Left ventricle myocardium inferior (tissue), 1 donor: Measurements from ENCODE around the gene PRM3. TPM values are rescaled to one million over a fixed set of nuclear protein-coding genes. Genes with fewer than 3 reads are reported as not detected.

Experiments
- DNase-seq: peaks from one replicate; pipeline ENCODE4 v3.0.0-alpha.2; 2020
- H3K27ac ChIP-seq: fragments of 200-600 bp; replicated peaks from 2 replicates; pipeline ENCODE4 v1.8.0; 2021
- H3K27me3 ChIP-seq: fragments of 200-600 bp; 2 replicates; pipeline ENCODE4 v1.8.0; 2021; ENCODE audit warnings: low read depth
- H3K36me3 ChIP-seq: fragments of 200-600 bp; 2 replicates; pipeline ENCODE4 v1.8.0; 2021
- H3K4me1 ChIP-seq: fragments of 200-600 bp; 2 replicates; pipeline ENCODE4 v1.8.0; 2021
- H3K4me3 ChIP-seq: fragments of 200-600 bp; 2 replicates; pipeline ENCODE4 v1.8.0; 2021; ENCODE audit warnings: mild to moderate bottlenecking, moderate library complexity
- H3K9me3 ChIP-seq: fragments of 200-600 bp; replicated peaks from 2 replicates; pipeline ENCODE4 v1.8.0; 2021
- intact Hi-C: fragments of 100-400 bp; cut with micrococcal nuclease; formaldehyde crosslinking; loops from one replicate; pipeline ENCODE4 v1.11.0; 2022
- total RNA-seq: library from RNA; stranded (reverse); fragmentation: NEBNext Ultra II Directional; extraction: Animal tissue kit (Norgen Biotek cat#: 25700); gene quantifications from one replicate; pipeline ENCODE4 v1.2.1, GENCODE V29; 2021
- TF ChIP-seq, protein P1 (sequence below): fragments of 200-600 bp; IDR thresholded peaks from 2 replicates; pipeline ENCODE4 v1.8.0; 2021; ENCODE audit warnings: antibody characterized with exemption, mild to moderate bottlenecking, borderline replicate concordance
- donor health status: DM: no; HTN: yes; CAD: no; lungs with severe emphysema.

Gene PRM3
- total RNA-seq, 1 donor from 2014 or later: not detected

DNA sequence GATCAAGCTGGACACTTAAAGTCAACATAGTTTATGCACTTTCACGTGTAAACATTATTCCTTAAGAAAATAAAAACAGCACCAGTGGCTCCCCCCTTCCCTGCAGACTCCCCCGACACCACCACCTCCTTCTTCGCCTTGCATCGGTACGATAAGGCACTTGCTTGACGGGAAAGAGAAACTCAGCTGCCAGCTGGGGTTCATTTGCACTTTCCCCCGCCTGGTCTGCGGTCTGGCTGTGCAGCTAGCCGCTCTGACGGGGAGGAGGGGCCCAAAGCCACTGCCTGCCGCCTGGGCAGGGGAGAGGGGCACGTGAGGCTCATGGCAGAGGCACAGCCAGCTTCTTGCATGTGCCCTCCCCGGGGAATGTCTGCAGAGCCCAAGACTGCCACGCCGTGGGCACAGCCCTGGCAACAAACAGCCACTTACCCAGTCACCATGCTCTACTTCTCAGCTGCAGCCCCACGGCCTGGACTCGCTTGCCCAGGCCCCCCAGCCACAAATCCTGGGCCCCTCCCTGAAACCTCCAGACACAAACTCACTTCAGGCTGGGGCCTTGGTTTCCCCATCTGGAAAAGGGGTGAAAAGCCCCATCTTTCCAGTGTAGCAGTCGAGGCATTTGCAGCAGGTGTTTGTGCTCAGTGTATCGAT, 24.2 kb upstream of the PRM3 start:
- Histone ChIP-seq H3K4me1 (peaks cover 16% of the 10 kb centered on the region), H3K9me3 (no peaks in the 10 kb centered on the region), H3K4me3 (peak overlapping the region; percentile 47), H3K36me3 (no peaks in the 10 kb centered on the region), H3K27ac (peak overlapping the region; percentile 80), H3K27me3 (no peaks in the 10 kb centered on the region)
- intact Hi-C loops: no loop called here
- TF ChIP-seq, protein P1, sequence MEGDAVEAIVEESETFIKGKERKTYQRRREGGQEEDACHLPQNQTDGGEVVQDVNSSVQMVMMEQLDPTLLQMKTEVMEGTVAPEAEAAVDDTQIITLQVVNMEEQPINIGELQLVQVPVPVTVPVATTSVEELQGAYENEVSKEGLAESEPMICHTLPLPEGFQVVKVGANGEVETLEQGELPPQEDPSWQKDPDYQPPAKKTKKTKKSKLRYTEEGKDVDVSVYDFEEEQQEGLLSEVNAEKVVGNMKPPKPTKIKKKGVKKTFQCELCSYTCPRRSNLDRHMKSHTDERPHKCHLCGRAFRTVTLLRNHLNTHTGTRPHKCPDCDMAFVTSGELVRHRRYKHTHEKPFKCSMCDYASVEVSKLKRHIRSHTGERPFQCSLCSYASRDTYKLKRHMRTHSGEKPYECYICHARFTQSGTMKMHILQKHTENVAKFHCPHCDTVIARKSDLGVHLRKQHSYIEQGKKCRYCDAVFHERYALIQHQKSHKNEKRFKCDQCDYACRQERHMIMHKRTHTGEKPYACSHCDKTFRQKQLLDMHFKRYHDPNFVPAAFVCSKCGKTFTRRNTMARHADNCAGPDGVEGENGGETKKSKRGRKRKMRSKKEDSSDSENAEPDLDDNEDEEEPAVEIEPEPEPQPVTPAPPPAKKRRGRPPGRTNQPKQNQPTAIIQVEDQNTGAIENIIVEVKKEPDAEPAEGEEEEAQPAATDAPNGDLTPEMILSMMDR: peak; percentile 41
- DNase-seq: peak; percentile 77

DNA sequence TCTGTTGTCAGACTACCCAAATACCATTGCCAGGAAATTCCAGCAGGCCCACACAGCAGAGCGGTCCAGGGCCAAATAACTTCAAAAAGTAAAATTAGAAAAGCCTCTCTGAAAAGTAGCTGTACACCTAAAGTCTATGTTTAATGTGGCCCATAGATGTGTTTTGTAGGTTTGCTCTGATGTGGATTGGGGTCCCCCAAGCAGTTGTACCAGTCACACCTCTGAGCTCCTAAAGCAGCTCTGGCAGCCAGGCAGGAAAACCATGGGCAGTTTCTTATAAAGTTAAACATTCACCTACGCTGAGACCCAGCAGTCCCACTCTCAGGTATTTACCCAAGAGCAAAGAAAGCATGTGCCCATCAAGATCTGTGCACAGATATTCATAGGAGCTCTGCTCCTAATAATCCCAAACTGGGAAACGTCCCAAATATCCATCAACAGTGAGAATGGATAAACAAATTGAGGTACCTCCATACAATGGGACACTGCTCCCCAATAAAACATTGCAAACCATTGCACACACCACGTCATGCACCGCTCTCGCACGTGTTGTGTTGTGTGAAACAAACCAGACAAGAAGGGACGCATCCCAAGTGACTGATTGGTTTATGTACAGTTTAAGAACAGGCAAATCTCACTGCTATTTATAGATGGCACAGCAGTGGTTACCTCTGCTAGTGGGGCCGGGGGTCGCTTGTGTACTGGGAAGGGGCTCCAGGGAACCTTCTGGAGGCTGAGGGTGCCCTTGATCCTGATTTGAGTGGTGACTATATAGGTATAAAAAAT, 23.5 kb upstream of the PRM3 start:
- no peak for DNase-seq
- intact Hi-C loops: no loop called here
- Histone ChIP-seq H3K4me1 (peaks cover 16% of the 10 kb centered on the region), H3K4me3 (peak overlapping the region; percentile 47), H3K9me3 (no peaks in the 10 kb centered on the region), H3K36me3 (no peaks in the 10 kb centered on the region), H3K27me3 (no peaks in the 10 kb centered on the region), H3K27ac (peak overlapping the region; percentile 80)
- TF ChIP-seq, protein P1: no peak

DNA sequence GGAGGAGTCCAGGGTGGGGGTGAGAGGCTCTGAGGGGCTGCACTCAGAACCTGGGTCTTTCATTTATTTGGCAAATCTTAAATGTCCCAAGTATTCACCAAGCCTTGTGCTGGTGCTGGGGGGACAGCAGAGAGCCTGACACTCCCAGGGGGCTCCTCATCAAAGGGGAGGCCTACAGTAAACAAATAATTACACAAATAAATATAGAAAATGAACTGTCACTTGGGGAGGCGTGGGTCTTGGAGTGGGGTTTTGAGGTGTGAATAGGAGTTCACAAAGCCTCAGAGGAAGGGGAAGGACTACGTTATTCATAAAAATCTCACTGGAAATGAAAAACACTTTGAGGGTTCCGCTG, 22.9 kb upstream of the PRM3 start:
- H3K27me3 ChIP-seq: no peaks in the 10 kb centered on the region
- DNase-seq: no peak
- H3K4me3 ChIP-seq: no peak overlapping the region
- intact Hi-C loops: no loop called here
- H3K4me1 ChIP-seq: peaks cover 16% of the 10 kb centered on the region
- H3K36me3 ChIP-seq: no peaks in the 10 kb centered on the region
- H3K9me3 ChIP-seq: no peaks in the 10 kb centered on the region
- TF ChIP-seq, protein P1: no peak
- H3K27ac ChIP-seq: no peak overlapping the region

DNA sequence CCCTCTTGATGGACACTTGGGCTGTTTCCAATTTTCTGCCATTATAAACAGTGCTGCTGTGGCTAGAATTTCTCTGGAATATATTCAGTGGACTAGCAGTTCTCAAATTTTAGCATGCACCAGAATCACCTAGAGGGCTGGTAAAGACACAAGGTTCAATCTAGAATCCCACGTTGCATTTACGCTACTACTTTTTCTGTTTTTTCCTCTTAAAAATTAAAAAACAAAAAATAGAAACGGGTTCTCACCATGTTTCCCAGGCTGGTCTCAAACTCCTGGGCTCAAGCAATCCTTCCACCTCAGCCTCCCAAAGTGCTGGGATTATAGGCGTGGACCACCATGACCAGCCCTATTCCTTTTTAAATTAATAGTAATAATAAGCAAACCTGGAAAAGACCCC, 22.2 kb upstream of the PRM3 start:
- Histone ChIP-seq H3K27me3 (no peaks in the 10 kb centered on the region), H3K4me3 (no peak overlapping the region), H3K4me1 (peaks cover 16% of the 10 kb centered on the region), H3K27ac (no peak overlapping the region), H3K9me3 (no peaks in the 10 kb centered on the region), H3K36me3 (no peaks in the 10 kb centered on the region)
- TF ChIP-seq, protein P1: no peak
- no peak for DNase-seq
- intact Hi-C loops: no loop called here

DNA sequence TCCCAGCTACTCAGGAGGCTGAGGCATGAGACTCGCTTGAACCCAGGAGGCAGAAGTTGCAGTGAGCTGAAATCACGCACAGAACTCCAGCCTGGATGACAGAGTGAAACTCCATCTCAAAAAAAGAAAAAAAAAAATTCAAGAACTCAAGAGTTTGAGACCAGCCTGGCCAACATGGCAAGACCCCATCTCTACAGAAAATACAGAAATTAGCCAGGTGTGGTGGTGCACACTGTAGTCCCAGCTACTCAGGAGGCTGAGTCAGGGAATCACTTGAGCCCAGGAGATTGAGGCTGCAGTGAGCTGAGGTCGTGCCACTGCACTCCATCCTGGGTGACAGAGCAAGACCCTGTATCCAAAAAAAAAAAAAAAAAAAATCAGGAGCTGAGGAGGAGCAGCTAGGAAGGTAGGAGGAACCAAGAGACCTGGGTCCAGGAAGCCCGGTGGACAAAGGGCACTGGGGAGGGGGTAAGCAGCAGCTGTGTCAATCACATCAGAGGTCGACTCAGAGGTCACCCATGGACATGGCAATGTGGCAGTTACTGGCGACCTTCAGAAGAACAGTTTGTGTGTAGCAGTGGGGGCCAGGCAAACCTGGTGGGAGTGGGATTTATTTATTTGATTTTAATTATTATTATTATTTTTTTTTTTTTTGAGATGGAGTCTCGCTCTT, 18.8 kb upstream of the PRM3 start:
- intact Hi-C loops: no loop called here
- TF ChIP-seq, protein P1: no peak
- Histone ChIP-seq H3K4me3 (no peak overlapping the region), H3K9me3 (no peaks in the 10 kb centered on the region), H3K36me3 (no peaks in the 10 kb centered on the region), H3K27ac (no peak overlapping the region), H3K27me3 (no peaks in the 10 kb centered on the region), H3K4me1 (peaks cover 8% of the 10 kb centered on the region)
- DNase-seq: no peak
